GM19035 (cell line): ENCODE results near the gene ATXN7L2.

ENCODE experiments used
- ATAC-seq: cut with Tn5 transposase; IDR thresholded peaks from one replicate; pipeline ENCODE4 v1.9.1; 2021; ENCODE audit not compliant: unreplicated experiment

The ATXN7L2 gene

GRCh38 chr1:109495738-109496137 is 12.0 kb downstream of the ATXN7L2 start:
- no peak for ATAC-seq

DNA sequence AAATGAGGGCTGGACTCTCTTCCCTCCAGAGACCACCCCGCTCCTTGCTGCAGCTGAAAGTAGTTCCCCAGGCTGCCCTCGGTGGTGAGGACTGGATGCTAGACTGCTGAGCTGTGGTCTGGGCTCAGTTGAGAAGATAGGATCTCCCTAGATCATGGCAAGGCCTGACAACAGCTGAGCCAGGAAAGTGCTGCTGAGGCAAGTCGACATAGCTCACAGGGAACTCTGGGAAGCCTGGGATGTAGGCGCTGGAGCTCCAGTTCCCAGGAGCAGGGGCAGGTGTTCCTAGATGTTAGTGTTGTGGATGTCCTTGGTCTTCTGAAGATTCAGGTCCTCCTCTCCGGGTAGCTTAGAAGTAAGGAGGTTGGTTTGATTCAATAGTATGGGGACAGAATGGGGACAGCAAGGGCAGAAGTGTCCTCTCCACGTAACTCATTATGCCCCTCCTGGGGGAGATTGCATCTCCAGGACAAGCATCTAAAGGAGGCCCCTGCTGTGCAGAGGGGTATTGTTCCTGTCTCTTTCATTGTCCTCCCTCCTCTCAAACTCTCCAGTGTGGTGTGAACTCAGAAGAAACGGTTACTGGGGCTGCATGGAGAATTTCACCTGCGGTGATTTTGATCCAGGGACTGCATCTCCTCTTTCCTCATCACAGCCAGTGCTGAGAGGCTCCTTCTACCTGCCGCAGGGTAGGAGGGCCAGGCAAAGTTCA is 13.9 kb downstream of the ATXN7L2 start:
- no peak for ATAC-seq

DNA sequence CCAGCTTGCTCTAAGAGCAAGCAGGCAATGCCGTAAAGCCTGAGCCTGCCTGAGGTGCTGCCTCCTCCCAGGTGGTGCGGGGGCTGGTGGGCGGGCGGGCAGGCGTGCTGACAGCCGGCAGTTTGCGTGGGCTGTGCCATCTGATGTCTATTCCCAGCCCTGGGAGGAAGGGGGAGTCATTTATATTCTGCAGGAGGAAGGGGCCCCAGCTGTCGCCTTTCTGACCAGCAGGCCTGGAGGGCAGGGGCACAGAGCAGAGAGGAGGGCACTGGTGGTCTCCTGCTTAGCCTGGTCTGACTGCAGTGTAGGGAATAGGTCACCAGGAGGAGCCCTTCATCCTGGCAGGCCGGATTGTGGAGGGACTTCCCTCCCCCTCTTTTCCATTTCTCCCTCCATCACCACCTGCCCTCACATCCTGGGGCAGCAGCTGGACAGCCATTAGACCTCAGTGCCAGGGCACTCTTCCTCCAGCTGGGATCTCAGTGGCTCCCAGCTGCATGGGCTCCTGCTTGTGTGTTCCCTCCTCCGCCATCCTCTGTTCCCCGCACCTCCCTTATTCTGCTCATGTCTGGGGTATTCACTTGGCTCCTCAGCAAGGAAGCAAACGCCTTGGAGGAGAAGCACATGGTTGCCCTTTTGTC is 14.6 kb downstream of the ATXN7L2 start:
- no peak for ATAC-seq

DNA sequence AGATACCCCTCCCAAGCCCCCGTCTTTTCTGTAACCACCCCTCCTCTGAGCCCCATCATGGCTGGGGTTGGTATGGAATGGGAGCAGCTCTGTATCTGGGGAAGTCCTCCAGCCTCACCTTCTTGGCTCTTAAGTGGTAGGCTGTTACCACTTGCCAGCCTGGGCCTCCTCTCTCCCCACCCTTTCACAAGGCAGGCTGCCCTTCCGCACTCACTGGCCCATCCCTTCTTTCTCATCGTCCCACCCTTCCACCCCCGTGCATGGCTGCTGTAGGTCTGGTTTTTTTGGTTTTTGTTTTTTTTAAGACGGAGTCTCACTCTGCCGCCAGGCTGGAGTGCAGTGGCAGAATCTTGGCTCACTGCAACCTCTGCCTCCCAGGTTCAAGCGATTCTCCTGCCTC is 15.4 kb downstream of the ATXN7L2 start:
- ATAC-seq: no peak

- ATAC-seq: no peak
These were observed 16.2 kb downstream of the ATXN7L2 start for GRCh38 chr1:109499661-109500536.

GRCh38 chr1:109500941-109501381 is 17.3 kb downstream of the ATXN7L2 start:
- no peak for ATAC-seq

- no peak for ATAC-seq
These were observed 18.1 kb downstream of the ATXN7L2 start for GRCh38 chr1:109501644-109502363.

DNA sequence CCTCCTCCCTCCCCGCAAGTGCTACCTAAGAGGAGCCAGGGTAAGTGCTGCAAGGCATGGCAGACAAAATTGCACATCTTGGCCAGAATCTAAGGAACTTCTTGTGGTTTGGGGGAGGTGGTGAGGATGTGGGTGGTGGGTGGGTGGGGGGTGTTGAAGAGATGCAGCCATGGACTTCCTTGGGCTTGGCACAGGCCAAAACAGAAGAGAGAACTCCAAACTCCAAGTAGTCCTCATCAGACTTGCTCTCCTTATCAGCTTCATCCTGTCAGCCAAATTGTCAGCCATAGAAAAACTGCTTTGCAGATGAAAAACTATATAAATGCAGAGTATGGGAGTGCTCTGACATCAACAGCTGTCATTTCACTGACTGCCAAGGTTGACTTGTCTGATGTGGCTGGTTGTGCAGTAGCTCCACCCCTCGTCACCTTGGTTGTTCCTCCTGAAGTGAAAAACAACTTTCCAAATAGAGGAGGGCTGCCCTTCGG is 18.7 kb downstream of the ATXN7L2 start:
- no peak for ATAC-seq

DNA sequence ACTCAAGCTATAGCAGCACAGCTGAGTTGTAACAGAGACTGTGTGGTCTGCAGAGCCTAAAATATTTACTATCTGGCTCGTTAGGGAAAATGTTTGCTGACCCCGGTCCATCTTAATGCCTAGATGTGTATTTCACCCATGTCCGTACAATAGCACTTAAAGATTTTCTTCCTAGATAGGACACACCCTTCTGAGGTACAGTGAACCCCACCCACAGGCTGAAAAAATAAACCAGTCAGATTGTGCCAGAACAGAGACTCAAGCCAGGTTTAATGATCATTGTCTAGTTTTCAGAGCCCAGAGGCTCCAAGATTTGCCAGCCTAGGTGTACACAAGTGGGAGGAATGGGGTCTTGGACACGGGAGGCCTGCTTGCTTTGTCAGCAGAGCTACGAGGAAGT is 20.2 kb downstream of the ATXN7L2 start:
- no peak for ATAC-seq

- ATAC-seq: no peak
These were observed 21.3 kb downstream of the ATXN7L2 start for GRCh38 chr1:109504974-109505373.

GRCh38 chr1:109508001-109508872 is 24.5 kb downstream of the ATXN7L2 start:
- no peak for ATAC-seq

DNA sequence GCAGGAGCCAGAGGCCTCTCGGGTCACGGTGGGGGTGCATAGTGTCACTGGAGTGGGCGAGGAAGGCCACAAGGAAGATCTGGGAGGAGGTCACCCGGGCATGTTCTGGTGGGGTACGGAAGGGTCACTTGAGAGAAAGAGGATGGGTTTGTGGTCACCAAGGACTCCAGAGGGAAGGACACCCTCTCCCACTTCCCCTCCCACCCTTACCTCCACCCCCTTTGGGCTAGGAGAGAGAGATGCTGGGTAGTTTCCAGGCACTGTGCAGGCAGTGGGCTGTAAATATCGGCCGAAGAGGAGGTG is 25.1 kb downstream of the ATXN7L2 start:
- ATAC-seq: no peak

- peak; percentile 70 for ATAC-seq
These were observed 25.8 kb downstream of the ATXN7L2 start, which contains the start of gene AMIGO1 for GRCh38 chr1:109509176-109510134. AMIGO1 (minus strand) TSS chr1:109509727; CDS start chr1:109508912, 815 bp downstream.

DNA sequence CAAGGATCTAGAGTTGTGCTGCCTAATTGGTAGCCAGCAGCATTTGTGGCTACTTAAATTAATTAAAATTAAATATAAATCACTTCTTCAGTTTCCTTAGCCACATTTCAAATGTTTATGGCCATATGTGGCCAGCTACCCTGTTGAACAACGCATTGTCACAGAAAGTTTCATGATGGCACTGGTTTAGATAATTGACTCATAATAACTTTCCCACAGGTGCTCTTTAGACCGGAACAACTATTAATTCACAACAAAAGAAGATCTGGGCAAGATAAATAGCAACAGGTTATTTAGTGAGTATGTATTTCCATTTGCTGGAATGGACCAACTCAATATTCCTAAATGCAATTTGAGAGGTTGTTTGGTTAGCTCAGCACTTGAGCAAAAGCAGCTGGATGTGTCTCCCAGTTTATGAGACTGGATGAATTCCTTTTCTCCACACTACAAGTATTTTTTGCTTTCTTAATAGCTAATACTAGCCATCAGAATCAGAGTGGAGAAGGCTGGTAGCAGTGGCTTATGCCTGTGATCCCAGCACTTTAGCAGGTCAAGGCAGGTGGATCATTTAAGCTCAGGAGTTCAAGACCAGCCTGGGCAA is 29.5 kb downstream of the ATXN7L2 start:
- no peak for ATAC-seq

- no peak for ATAC-seq
These were observed 31.1 kb downstream of the ATXN7L2 start for GRCh38 chr1:109514846-109515245.

DNA sequence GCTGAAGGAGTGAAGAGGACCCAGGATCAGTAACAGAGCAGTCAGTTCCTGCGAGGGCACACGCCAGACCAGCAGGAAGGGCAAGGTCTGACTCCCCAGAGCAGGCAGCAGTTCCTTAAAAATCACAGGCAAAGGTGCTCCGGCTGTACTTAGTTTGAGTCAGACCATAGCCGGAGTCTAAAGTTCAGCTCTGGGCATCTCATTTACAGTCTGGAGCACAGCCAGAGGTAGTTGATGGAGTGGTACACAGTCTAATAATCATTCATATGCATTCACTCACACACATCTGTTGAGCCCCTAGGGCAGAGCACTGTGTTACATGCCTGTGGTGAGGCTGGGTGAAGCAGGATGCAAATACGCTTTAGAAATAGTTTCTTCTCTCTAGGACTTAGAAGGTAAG is 33.2 kb downstream of the ATXN7L2 start:
- ATAC-seq: no peak

- ATAC-seq: no peak
These were observed 33.6 kb downstream of the ATXN7L2 start for GRCh38 chr1:109517337-109517736.
